Stimulated activated CD8-positive, alpha-beta memory T cell treated with anti-CD3 and anti-CD28 coated beads, Interleukin-7, amount 100 ng/mL, for 1 hour (primary cell): Measurements from ENCODE around the gene ZCCHC24.

Source experiments
- DNase-seq, 2 donors: peaks; one replicate each; pipeline ENCODE4 v3.0.0-alpha.2; 2020; ENCODE audit warnings: low read depth in 2 of 2

Gene ZCCHC24

GRCh38 chr10:79360499-79361342 is 84.7 kb downstream of the ZCCHC24 start:
- no peak for DNase-seq

- no peak for DNase-seq
Observed at GRCh38 chr10:79359816-79360498, 85.5 kb downstream of the ZCCHC24 start.

- no peak for DNase-seq
Observed at GRCh38 chr10:79358811-79359210, 86.6 kb downstream of the ZCCHC24 start.

DNA sequence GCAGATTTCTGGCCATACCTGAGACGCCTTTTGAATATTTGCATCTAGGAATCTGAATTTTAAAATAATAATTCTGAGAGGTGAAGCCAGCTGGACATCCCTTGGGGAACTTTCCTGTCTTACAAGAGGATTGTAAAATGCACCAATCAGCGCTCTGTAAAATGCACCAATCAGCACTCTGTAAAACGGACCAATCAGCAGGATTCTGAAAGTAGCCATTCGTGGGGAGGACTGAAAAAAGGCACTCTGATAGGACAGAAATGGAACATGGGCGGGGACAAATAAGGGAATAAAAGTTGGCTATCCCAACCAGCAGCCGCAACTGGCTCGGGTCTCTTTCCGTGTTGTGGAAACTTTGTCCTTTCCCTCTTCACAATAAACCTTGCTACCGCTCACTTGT is 88.2 kb downstream of the ZCCHC24 start:
- DNase-seq = no peak

DNA sequence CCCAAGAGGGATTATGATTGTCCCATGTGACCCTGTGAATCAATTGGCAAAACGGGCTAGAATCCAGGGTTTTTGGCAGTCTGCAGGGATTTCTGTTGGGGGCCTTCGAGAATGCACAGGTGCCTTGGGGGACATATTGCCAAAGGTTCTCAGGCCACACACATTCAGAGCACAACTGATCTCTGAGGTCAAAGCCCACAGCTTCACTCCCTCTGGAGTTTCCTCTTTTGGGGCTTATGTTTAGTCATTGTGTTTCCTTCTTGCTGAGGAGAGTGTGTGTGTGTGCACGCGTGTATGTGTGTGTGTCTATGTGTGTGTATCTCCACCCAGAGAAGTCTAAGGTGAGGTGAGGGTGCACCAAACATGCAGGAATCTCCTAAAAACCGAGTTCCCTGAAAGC is 89.3 kb downstream of the ZCCHC24 start:
- no peak for DNase-seq

DNA sequence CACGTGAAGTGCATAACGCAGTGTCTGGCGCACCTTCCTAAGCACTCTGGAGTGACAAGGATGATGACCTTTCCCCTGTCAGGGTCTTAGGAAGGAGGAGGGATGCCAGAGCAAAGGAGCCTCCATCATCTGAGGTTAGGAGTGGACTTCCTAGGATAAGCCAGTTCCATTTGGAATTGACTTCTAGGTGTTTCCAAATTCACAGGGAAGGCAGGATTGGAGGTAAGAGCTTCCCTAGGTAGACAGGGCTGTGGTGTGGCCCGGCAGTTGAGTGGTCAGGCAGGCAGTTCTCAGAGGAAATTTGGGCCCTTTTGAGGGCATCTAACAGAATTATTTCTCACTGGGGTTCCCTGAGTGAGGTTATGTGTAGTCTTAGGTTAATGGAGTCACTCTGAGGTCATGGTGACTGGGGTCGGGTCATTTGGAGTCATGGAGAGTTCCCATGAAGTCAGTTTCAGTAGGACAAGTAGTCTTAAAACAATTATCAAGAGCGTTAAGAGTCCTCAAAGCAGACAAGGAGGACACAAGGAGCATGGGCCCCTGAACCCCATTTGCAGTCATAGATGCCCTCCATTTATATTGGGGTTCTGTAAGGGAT is 89.9 kb downstream of the ZCCHC24 start:
- DNase-seq = no peak

DNA sequence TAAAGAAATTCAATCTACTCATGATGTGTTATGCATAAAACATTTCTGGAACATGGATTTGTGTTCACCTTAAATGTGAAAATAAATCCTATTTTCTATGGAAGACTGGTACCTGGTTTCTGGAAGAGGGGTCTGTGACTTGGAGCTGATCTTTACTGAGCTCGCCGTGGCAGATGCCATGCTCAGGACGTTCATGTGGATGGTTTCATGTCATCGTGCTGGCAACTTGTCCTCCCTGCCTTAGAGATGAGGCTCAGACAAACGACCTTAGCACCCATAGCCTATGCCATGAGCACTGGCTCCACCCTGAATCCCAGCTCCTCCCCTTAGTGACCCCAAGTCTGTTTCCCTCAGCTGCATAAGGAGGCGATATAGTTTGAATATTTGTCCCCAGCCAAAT is 90.8 kb downstream of the ZCCHC24 start:
- no peak for DNase-seq

DNA sequence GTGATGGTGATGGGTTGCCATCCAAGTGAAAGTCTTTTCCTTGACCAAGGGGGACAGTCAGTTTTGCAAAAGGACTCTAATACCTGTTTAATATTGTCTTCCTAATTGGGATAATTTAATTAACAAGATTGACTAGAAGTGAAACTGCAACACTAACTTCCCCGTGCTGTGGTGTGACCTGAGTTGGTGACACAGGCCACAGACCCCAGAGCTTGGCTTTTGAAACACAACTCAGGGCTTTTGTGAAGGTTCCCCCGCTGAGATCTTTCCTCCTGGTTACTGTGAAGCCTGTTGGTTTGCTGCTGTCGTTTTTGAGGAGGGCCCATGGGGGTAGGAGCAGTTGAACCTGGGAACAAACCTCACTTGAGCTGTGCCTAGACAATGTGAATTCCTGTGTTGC is 91.3 kb downstream of the ZCCHC24 start:
- no peak for DNase-seq

DNA sequence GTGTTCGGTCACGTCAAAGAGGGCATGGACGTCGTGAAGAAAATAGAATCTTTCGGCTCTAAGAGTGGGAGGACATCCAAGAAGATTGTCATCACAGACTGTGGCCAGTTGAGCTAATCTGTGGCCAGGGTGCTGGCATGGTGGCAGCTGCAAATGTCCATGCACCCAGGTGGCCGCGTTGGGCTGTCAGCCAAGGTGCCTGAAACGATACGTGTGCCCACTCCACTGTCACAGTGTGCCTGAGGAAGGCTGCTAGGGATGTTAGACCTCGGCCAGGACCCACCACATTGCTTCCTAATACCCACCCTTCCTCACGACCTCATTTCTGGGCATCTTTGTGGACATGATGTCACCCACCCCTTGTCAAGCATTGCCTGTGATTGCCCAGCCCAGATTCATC is 91.7 kb downstream of the ZCCHC24 start:
- no peak for DNase-seq

DNA sequence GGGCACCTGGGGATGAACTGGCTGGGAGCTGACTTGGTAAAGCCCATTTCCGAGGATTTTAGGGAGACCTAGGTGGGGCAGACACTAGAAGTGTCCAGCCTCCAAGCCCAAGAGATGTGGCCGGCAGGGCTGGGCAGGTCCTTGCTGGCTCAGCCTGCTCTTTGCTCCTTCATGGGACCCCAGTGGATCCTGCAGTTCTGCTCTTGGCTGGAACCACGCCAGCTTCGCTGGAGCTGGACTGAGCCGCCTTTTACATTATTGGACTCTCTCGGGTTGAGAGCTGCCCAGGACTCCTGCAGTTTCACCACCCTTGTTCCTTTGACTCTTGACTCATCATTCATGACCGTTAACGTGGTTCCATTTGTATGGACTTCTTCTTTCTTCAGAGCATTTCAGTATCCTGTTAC is 92.4 kb downstream of the ZCCHC24 start:
- no peak for DNase-seq

DNA sequence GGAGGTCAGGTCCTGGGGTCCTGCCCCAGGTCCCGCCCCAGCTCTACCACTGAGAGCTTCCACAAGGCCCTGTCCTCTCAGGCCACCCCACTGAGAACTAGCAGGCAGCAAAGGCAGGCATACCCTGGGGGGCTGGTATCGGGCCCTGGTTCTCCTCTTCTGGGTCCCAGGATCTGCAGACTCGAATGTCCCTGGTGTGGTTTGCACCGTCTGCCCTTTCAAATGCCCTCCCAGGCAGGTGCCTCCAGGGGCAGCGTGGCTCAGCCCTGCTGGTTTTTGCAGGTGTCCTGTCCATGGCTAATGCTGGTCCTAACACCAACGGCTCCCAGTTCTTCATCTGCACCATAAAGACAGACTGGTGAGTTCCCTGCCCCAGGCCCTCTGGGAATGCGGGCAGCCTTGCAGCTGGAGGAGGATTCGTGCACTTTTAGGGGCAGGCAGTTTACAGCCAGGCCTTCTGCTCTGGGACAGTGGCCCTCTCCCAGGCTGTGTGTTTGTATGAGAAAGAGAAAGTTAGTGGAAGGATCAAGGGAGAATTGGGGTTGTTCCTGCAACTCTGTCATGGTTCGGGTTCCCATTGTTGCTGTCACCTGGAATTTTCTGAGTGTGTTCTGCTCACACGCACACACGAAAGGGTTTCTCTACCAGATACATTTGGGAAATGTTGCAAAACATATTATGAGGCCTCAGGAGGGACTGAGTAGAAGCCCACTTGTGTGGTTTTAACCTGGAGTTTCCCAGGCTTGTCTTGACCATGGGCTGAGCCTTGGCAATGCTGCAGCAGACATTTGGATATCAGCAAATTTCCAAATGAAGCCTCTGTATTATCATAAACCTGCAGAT is 93.2 kb downstream of the ZCCHC24 start:
- DNase-seq = no peak

GRCh38 chr10:79351332-79351731 is 94.1 kb downstream of the ZCCHC24 start:
- DNase-seq = no peak

DNA sequence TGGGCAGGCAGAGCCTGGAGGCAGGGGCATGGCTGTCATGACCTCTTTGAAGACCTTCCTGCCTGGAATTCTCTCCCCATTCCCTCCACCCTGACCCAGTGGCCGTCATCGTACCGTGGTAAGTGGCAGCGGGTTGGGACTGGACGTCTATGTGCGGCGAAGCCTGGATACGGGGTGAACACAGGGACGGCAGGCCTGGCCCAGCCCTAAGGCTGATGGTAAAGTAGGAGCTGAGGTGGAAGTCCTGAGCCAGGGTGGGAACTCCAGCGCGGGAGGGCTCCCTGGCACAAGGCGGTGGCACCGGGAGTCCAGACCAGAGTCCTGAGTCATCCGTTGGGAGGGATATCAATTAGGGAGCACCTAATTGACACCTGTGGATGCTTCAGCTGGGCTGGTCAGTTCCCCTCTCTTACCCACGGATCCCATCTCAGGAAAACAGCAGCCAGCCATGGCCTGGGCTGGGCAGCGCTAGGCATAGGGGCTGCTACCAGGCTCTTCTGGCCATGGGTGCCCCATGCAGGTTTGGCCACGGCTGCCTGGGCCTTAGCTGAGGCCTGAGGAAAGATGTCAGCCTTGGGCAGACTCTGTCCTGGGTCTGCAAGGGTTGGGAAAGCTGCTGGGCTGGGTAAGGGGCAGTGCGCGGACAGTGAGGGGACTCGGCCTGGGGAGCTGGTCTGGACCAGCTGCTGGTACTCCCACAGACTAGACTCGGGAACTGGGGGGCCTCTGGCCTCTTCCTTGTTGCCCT is 94.8 kb downstream of the ZCCHC24 start:
- DNase-seq = no peak

- no peak for DNase-seq
Observed at GRCh38 chr10:79349766-79350406, 95.5 kb downstream of the ZCCHC24 start.

- DNase-seq = no peak
Observed at GRCh38 chr10:79349072-79349491, 96.3 kb downstream of the ZCCHC24 start.

DNA sequence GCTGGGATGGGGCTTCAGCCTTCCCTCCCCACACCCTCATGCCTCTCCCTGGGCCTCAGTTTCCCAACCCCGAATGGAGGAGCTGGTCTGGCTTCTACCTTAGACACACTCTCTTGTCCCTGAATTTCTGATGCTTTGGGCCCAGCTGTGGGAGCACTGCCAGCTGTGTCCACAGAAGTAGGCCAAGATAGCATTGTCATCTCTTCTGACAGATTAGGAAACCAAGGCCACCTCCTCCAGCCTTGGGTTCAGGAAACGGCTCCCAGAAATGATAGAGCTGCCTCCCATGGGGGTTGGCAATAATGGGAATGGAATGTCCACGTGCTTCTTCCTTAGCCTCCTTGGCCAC is 96.8 kb downstream of the ZCCHC24 start:
- DNase-seq = no peak

- peak; percentile 41 to 47 for DNase-seq
Observed at GRCh38 chr10:79347894-79348639, 97.4 kb downstream of the ZCCHC24 start.

DNA sequence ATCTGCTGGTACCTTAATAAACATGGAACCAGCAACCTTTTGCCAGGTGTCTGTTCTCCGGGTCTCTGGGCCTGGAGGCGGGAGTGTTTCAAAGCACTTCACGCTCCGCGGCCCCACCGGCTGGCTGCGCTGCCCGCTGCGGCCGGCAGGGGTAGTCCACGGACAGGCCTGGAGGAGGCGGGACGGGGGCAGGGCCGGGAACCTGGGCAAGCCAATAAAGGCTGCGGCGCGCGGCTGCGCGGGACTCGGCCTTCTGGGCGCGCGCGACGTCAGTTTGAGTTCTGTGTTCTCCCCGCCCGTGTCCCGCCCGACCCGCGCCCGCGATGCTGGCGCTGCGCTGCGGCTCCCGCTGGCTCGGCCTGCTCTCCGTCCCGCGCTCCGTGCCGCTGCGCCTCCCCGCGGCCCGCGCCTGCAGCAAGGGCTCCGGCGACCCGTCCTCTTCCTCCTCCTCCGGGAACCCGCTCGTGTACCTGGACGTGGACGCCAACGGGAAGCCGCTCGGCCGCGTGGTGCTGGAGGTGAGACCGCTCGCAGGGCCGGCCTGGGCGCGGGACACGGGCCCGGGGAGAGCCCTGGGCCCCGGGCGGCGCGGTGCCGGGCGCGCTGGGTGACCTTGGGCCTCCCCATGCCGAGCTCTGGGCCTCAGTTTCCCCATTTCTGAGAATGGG is 98.1 kb downstream of the ZCCHC24 start, which contains the start of gene PPIF:
PPIF (plus strand) TSS at position 244 of the 668 bp plus-strand sequence; CDS start at position 324, 80 bp downstream.
- peak; percentile 86 to 87 for DNase-seq
